22Rv1 (cell line): ENCODE data around the gene ECE1.

Source experiments
- CTCF ChIP-seq: fragments of 450-650 bp; IDR thresholded peaks from 2 replicates; pipeline ENCODE4 v1.5.1; 2017; ENCODE audit warnings: mild to moderate bottlenecking
- ZFX ChIP-seq: fragments of 450-650 bp; IDR thresholded peaks from 2 replicates; pipeline ENCODE4 v1.6.1; 2017; ENCODE audit warnings: antibody characterized with exemption, borderline replicate concordance

GRCh38 chr1:21242846-21243245, 47.4 kb downstream of the ECE1 start:
- TF ChIP-seq CTCF (no peak), ZFX (no peak)
